ENCODE measurements around the gene GALNTL6.
"Not testable (repeated sequence)": the region's sequence is repeated elsewhere in the genome, so short reads cannot be mapped to it uniquely, and the experiment has no call there.

Gene GALNTL6

GRCh38 chr4:172751550-172751949, 938.3 kb downstream of the GALNTL6 start:
- DNase-seq (ENCODE audit: low spot score): no peak

GRCh38 chr4:172758586-172759340, 945.6 kb downstream of the GALNTL6 start:
- no peak for DNase-seq (ENCODE audit: low spot score)

- no peak for DNase-seq (ENCODE audit: low spot score)
Observed at GRCh38 chr4:172760512-172760911, 947.3 kb downstream of the GALNTL6 start.

- no peak for DNase-seq (ENCODE audit: low spot score)
Observed at GRCh38 chr4:172762895-172763294, 949.7 kb downstream of the GALNTL6 start.

GRCh38 chr4:172770787-172771186, 957.6 kb downstream of the GALNTL6 start:
- DNase-seq (ENCODE audit: low spot score): no peak

- DNase-seq (ENCODE audit: low spot score): no peak
Observed at GRCh38 chr4:172772781-172773180, 959.6 kb downstream of the GALNTL6 start.

GRCh38 chr4:172776203-172776861, 963.1 kb downstream of the GALNTL6 start:
- no peak for DNase-seq (ENCODE audit: low spot score)

GRCh38 chr4:172777729-172778431, 964.7 kb downstream of the GALNTL6 start:
- DNase-seq (ENCODE audit: low spot score): no peak

GRCh38 chr4:172778583-172778982, 965.4 kb downstream of the GALNTL6 start:
- no peak for DNase-seq (ENCODE audit: low spot score)

- DNase-seq (ENCODE audit: low spot score): no peak
Observed at GRCh38 chr4:172780566-172781081, 967.4 kb downstream of the GALNTL6 start.

GRCh38 chr4:172785613-172786012, 972.4 kb downstream of the GALNTL6 start:
- no peak for DNase-seq (ENCODE audit: low spot score)

GRCh38 chr4:172786039-172786792, 973.0 kb downstream of the GALNTL6 start:
- no peak for DNase-seq (ENCODE audit: low spot score)

GRCh38 chr4:172787111-172787510, 973.9 kb downstream of the GALNTL6 start:
- DNase-seq (ENCODE audit: low spot score): no peak

GRCh38 chr4:172791841-172792240, 978.6 kb downstream of the GALNTL6 start:
- no peak for DNase-seq (ENCODE audit: low spot score)

- no peak for DNase-seq (ENCODE audit: low spot score)
Observed at GRCh38 chr4:172793565-172794306, 980.5 kb downstream of the GALNTL6 start.

GRCh38 chr4:172794307-172794703, 981.1 kb downstream of the GALNTL6 start:
- DNase-seq (ENCODE audit: low spot score): no peak

GRCh38 chr4:172797281-172797680, 984.1 kb downstream of the GALNTL6 start:
- DNase-seq (ENCODE audit: low spot score): not testable (repeated sequence)

GRCh38 chr4:172802032-172802431, 988.8 kb downstream of the GALNTL6 start:
- no peak for DNase-seq (ENCODE audit: low spot score)

- no peak for DNase-seq (ENCODE audit: low spot score)
Observed at GRCh38 chr4:172806841-172807240, 993.6 kb downstream of the GALNTL6 start.

- no peak for DNase-seq (ENCODE audit: low spot score)
Observed at GRCh38 chr4:172808196-172808595, 995.0 kb downstream of the GALNTL6 start.

- DNase-seq (ENCODE audit: low spot score): no peak
Observed at GRCh38 chr4:172809319-172809718, 996.1 kb downstream of the GALNTL6 start.

Data from CD4-positive, alpha-beta T cell treated with Interleukin-2 at 100 ng/mL for 4 hours (primary cell).